HCT116 (cell line): ENCODE data around the gene WNK2. TPM values are rescaled to one million over a fixed set of nuclear protein-coding genes. Genes with fewer than 3 reads are reported as not detected.

Source experiments
- ATAC-seq: fragments of 200-7000 bp; cut with Tn5 transposase; 2 replicates; pipeline ENCODE4 v1.9.1; 2020; ENCODE audit warnings: mild to moderate bottlenecking, moderate library complexity
- BruUV-seq: library from RNA; stranded (reverse); fragments of 400-500 nt; replicated peaks from 2 replicates; lab custom pipeline; 2021; lab: Mats Ljungman, UMichigan
- CTCF ChIA-PET: fragments of 300-600 bp; sonication (Branson Sonifier 250); formaldehyde crosslinking; loops from one replicate; lab custom pipeline; 2021; ENCODE audit warnings: antibody characterized with exemption; lab: Charles Lee
- POLR2A ChIA-PET: fragments of 300-600, 350-600 bp; sonication (Branson Sonifier 250); formaldehyde crosslinking; loops from one replicate; lab custom pipeline; 2021; ENCODE audit warnings: antibody characterized with exemption; lab: Charles Lee
- RAD21 ChIA-PET, 2 experiments: fragments of 300-600 bp; sonication (Branson Sonifier 250); formaldehyde crosslinking; loops; one replicate each; lab custom pipeline; 2023; ENCODE audit warnings: low total read pairs in 2 of 2; ENCODE audit not compliant: uncharacterized antibody in 2 of 2, unreplicated experiment in 2 of 2, low non-redundant PET in 1 of 2; lab: Charles Lee
- DNase-seq: peaks from one replicate; pipeline ENCODE4 v3.0.0-alpha.2; 2010; ENCODE audit warnings: low read depth, low spot score
- H2AFZ ChIP-seq: fragments of 200-600 bp; shearing (Covaris generic), sonication (generic); 2 replicates; pipeline ENCODE4 v1.6.1; 2017; ENCODE audit warnings: low read depth, mixed run types, mixed read lengths, antibody characterized with exemption, low read length; ENCODE audit not compliant: poor library complexity, severe bottlenecking
- H3K27ac ChIP-seq: 2 replicates; pipeline ENCODE4 v1.5.1; 2012; ENCODE audit warnings: low read depth, low read length
- H3K27me3 ChIP-seq: fragments of 200-600 bp; sonication (generic); 2 replicates; pipeline ENCODE4 v1.6.1; 2016; ENCODE audit warnings: mixed run types, low read length, mixed read lengths; ENCODE audit not compliant: insufficient read depth
- H3K36me3 ChIP-seq, 2 experiments: fragments of 200-500 bp in 1 of 2; fragments of 200-600 bp in 1 of 2; sonication (Bioruptor generic) in 1 of 2; sonication (generic) in 1 of 2; 2 replicates each; pipeline versions ENCODE4 v1.5.1 to v1.6.1; 2014 to 2016; ENCODE audit warnings: low read length in 2 of 2, inconsistent platforms in 1 of 2, mixed read lengths in 1 of 2, mixed run types in 1 of 2; ENCODE audit not compliant: insufficient read depth in 2 of 2, control insufficient read depth in 1 of 2
- H3K4me1 ChIP-seq, 2 experiments: fragments of 200-600 bp in 1 of 2; sonication (generic) in 1 of 2; 2 replicates each; pipeline versions ENCODE4 v1.5.1 to v1.6.1; 2012 to 2017; ENCODE audit warnings: low read length in 2 of 2, inconsistent platforms in 1 of 2, mild to moderate bottlenecking in 1 of 2, mixed read lengths in 1 of 2, mixed run types in 1 of 2, moderate library complexity in 1 of 2; ENCODE audit not compliant: insufficient read depth in 2 of 2, control insufficient read depth in 1 of 2
- H3K4me2 ChIP-seq: fragments of 200-600 bp; sonication (generic); 2 replicates; pipeline ENCODE4 v1.6.1; 2017; ENCODE audit warnings: mixed run types, low read length, mixed read lengths
- H3K4me3 ChIP-seq, 2 experiments: fragments of 200-600 bp in 1 of 2; sonication (generic) in 1 of 2; replicated peaks in 1 of 2; 2 replicates each; pipeline ENCODE4 v1.5.1; 2011 to 2016; ENCODE audit warnings: low read length in 2 of 2, control low read depth in 1 of 2, low read depth in 1 of 2, mild to moderate bottlenecking in 1 of 2, mixed read lengths in 1 of 2, mixed run types in 1 of 2
- H3K79me2 ChIP-seq: fragments of 200-600 bp; sonication (generic); 2 replicates; pipeline ENCODE4 v1.6.1; 2017; ENCODE audit warnings: mild to moderate bottlenecking, mixed run types, low read length, moderate library complexity, mixed read lengths; ENCODE audit not compliant: insufficient read depth
- H3K9ac ChIP-seq: fragments of 200-600 bp; sonication (generic); 2 replicates; pipeline ENCODE4 v1.6.1; 2016; ENCODE audit warnings: low read length, mixed read lengths
- H3K9me2 ChIP-seq: fragments of 200-600 bp; sonication (generic), shearing (Covaris generic); 2 replicates; pipeline ENCODE4 v1.6.1; 2017; ENCODE audit warnings: mixed run types, mild to moderate bottlenecking, moderate library complexity; ENCODE audit not compliant: insufficient read depth
- H3K9me3 ChIP-seq, 2 experiments: fragments of 200-500 bp in 1 of 2; fragments of 200-600 bp in 1 of 2; sonication (Bioruptor generic) in 1 of 2; sonication (generic) in 1 of 2; 2 replicates each; pipeline ENCODE4 v1.6.1; 2014 to 2017; ENCODE audit warnings: low read length in 2 of 2, mixed read lengths in 2 of 2, inconsistent platforms in 1 of 2, low read depth in 1 of 2, mild to moderate bottlenecking in 1 of 2, mixed run types in 1 of 2, moderate library complexity in 1 of 2; ENCODE audit not compliant: control insufficient read depth in 1 of 2, insufficient read depth in 1 of 2
- H4K20me1 ChIP-seq: fragments of 200-600 bp; sonication (generic), shearing (Covaris generic); 2 replicates; pipeline ENCODE4 v1.6.1; 2017; ENCODE audit warnings: mixed run types, mild to moderate bottlenecking, moderate library complexity; ENCODE audit not compliant: insufficient read depth
- CEBPB ChIP-seq: IDR thresholded peaks from 2 replicates; pipeline ENCODE4 v1.6.1; 2012; ENCODE audit warnings: low read depth
- EGR1 ChIP-seq: IDR thresholded peaks from 2 replicates; pipeline ENCODE4 v1.6.1; 2012; ENCODE audit warnings: low read depth
- EZH2 ChIP-seq: fragments of 200-600 bp; sonication (generic); IDR thresholded peaks from 2 replicates; pipeline ENCODE4 v1.6.1; 2017; ENCODE audit warnings: antibody characterized with exemption, mixed run types
- JUND ChIP-seq: IDR thresholded peaks from 2 replicates; pipeline ENCODE4 v1.6.1; 2012
- POLR2AphosphoS5 ChIP-seq: IDR thresholded peaks from 2 replicates; pipeline ENCODE4 v1.6.1; 2011; ENCODE audit warnings: mild to moderate bottlenecking, low read depth, low read length, moderate library complexity
- SIN3A ChIP-seq: IDR thresholded peaks from 2 replicates; pipeline ENCODE4 v1.6.1; 2012; ENCODE audit warnings: low read depth
- TCF7L2 ChIP-seq: IDR thresholded peaks from 2 replicates; pipeline ENCODE4 v1.7.0; 2011; ENCODE audit warnings: borderline replicate concordance, inconsistent platforms; ENCODE audit not compliant: insufficient read depth, insufficient read length; ENCODE audit errors: extremely low read depth
- ZBTB33 ChIP-seq: IDR thresholded peaks from 2 replicates; pipeline ENCODE4 v1.6.1; 2011; ENCODE audit warnings: mild to moderate bottlenecking, low read length, moderate library complexity; ENCODE audit not compliant: insufficient replicate concordance; ENCODE audit errors: extremely low read depth
- ZNF274 ChIP-seq: fragments of 200-500 bp; sonication (Bioruptor generic); IDR thresholded peaks from 2 replicates; pipeline ENCODE4 v1.6.1; 2014; ENCODE audit warnings: mild to moderate bottlenecking, low read depth, low read length, inconsistent platforms
- intact Hi-C: fragments of 100-400 bp; cut with micrococcal nuclease; formaldehyde crosslinking; loops from 2 replicates; pipeline ENCODE4 v1.10.0; 2022
- total RNA-seq: library from RNA; stranded (reverse); gene quantifications from one replicate; pipeline ENCODE4 v1.2.1, GENCODE V29; 2021; ENCODE audit not compliant: unreplicated experiment
- TF ChIP-seq, protein P1 (sequence below), 3 experiments: fragments of 200-600 bp in 1 of 3; sonication (generic) in 1 of 3; IDR thresholded peaks in 2 of 3; conservative IDR thresholded peaks in 1 of 3; 2 replicates each; pipeline ENCODE4 v1.5.1; 2012 to 2017; ENCODE audit warnings: low read depth in 2 of 3, low read length in 2 of 3, antibody characterized with exemption in 1 of 3, borderline replicate concordance in 1 of 3, control low read depth in 1 of 3, mild to moderate bottlenecking in 1 of 3, mixed read lengths in 1 of 3, mixed run types in 1 of 3, moderate library complexity in 1 of 3; ENCODE audit not compliant: insufficient read depth in 1 of 3
- TF ChIP-seq, protein P2 (sequence below): IDR thresholded peaks from 2 replicates; pipeline ENCODE4 v1.6.1; 2012

Gene WNK2
- total RNA-seq, 1 experiment from 2014 or later, result 24.4 TPM

DNA sequence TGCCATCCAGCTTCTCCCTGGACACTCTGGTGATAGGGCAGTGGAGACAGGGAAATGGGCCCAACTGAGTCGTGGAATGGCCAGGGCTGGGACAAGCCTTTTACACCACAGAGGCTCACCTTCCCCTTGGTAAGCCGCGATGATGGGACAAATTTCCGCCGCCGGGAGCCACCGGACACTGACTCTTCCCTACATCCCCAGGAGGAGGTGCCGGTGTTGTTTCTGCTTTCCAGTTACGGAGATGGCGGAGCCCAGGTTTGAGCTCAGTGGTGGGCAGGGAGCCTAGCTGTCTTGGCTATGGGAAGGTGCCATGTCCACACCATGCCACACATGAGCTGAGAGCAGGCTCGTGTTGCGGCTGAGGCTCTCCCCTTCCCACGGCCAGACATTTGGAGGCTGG is 19.9 kb upstream of the WNK2 start:
- Histone ChIP-seq H3K9me3 (no peaks in the 10 kb centered on the region), H3K4me3 (no peak overlapping the region), H4K20me1 (no peaks in the 10 kb centered on the region), H3K4me2 (no peak overlapping the region), H3K9ac (no peak overlapping the region), H3K27me3 (no peaks in the 10 kb centered on the region), H3K79me2 (no peaks in the 10 kb centered on the region), H3K36me3 (no peaks in the 10 kb centered on the region), H2AFZ (no peak overlapping the region), H3K4me1 (peaks cover 3 to 11% of the 10 kb centered on the region in 2 experiments; a peak in 3 of 4 replicates), H3K9me2 (no peaks in the 10 kb centered on the region), H3K27ac (no peak overlapping the region)
- CTCF ChIA-PET, result interaction anchor here (0.7 kb wide), 1 partner anchor 138 kb away, joined by 8 read pairs; no protein-coding TSS in a partner anchor
- ATAC-seq, result no peak
- RAD21 ChIA-PET, result interaction anchor here in 1 of 2 experiments (0.7 kb wide), 1 partner anchor 139 kb away, joined by 5 read pairs; no protein-coding TSS in a partner anchor
- POLR2A ChIA-PET, result no interaction called here
- no peak for DNase-seq
- intact Hi-C loops, result loop anchor here (10.0 kb wide), 1 partner anchor 291 kb away; the partner anchor contains the start of genes FAM120A and FAM120AOS
- no peak for TF ChIP-seq SIN3A
- TF ChIP-seq, protein P1, sequence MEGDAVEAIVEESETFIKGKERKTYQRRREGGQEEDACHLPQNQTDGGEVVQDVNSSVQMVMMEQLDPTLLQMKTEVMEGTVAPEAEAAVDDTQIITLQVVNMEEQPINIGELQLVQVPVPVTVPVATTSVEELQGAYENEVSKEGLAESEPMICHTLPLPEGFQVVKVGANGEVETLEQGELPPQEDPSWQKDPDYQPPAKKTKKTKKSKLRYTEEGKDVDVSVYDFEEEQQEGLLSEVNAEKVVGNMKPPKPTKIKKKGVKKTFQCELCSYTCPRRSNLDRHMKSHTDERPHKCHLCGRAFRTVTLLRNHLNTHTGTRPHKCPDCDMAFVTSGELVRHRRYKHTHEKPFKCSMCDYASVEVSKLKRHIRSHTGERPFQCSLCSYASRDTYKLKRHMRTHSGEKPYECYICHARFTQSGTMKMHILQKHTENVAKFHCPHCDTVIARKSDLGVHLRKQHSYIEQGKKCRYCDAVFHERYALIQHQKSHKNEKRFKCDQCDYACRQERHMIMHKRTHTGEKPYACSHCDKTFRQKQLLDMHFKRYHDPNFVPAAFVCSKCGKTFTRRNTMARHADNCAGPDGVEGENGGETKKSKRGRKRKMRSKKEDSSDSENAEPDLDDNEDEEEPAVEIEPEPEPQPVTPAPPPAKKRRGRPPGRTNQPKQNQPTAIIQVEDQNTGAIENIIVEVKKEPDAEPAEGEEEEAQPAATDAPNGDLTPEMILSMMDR (IDR thresholded peaks at IDR 0.05 in 2 of 3, conservative IDR thresholded peaks at IDR 0.05 in 1 of 3; ENCODE audit: borderline replicate concordance in 1 of 3, insufficient read depth in 1 of 3, low read depth in 2 of 3, low read length in 2 of 3), result peak in 1 of 3 experiments; percentile 30; a peak in 1 of 6 replicates
- no peak for TF ChIP-seq JUND
- BruUV-seq, result no TSS peak

DNA sequence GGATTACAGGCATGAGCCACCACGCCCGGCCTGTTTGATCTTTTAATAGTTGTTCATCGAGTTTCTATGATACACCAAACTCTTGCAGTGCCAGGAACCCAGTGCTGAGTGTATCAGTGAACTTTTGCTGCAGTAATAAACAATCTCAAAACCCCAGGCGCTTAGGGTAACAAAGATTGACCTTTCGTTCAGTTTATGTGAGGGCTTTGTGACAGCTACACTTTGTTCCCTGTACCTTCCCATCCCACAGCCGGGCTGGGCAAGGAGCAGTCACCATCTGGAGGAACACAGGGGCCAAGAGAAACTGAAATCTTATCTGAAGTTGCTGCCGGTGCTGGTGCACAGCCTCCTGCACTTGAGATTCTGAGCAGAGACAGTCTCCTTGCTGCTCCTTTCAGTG is 17.2 kb upstream of the WNK2 start:
- no peak overlapping the region for H3K9ac ChIP-seq
- H3K4me1 ChIP-seq, result peaks cover 0 to 4% of the 10 kb centered on the region in 2 experiments; a peak in 1 of 4 replicates
- CTCF ChIA-PET, result interaction anchor here (0.8 kb wide), 1 partner anchor 136 kb away, joined by 3 read pairs; no protein-coding TSS in a partner anchor
- H3K4me2 ChIP-seq, result no peak overlapping the region
- no peaks in the 10 kb centered on the region for H4K20me1 ChIP-seq
- no TSS peak for BruUV-seq
- intact Hi-C loops, result loop anchor here (10.0 kb wide), 1 partner anchor 288 kb away; the partner anchor contains the start of genes FAM120A and FAM120AOS
- POLR2A ChIA-PET, result no interaction called here
- H3K9me3 ChIP-seq, result no peaks in the 10 kb centered on the region
- H3K27me3 ChIP-seq, result no peaks in the 10 kb centered on the region
- RAD21 ChIA-PET, result no interaction called here
- no peaks in the 10 kb centered on the region for H3K9me2 ChIP-seq
- no peak for ATAC-seq
- no peak overlapping the region for H2AFZ ChIP-seq
- H3K27ac ChIP-seq, result no peak overlapping the region
- no peak for DNase-seq
- H3K4me3 ChIP-seq, result no peak overlapping the region
- H3K79me2 ChIP-seq, result no peaks in the 10 kb centered on the region
- no peaks in the 10 kb centered on the region for H3K36me3 ChIP-seq
- TF ChIP-seq ZBTB33, result no peak
- TF ChIP-seq POLR2AphosphoS5, result no peak
- TF ChIP-seq EGR1, result no peak
- no peak for TF ChIP-seq EZH2
- no peak for TF ChIP-seq TCF7L2
- no peak for TF ChIP-seq ZNF274
- TF ChIP-seq, protein P1 (IDR thresholded peaks at IDR 0.05 in 2 of 3, conservative IDR thresholded peaks at IDR 0.05 in 1 of 3; ENCODE audit: borderline replicate concordance in 1 of 3, insufficient read depth in 1 of 3, low read depth in 2 of 3, low read length in 2 of 3), result no peak
- TF ChIP-seq, protein P2, sequence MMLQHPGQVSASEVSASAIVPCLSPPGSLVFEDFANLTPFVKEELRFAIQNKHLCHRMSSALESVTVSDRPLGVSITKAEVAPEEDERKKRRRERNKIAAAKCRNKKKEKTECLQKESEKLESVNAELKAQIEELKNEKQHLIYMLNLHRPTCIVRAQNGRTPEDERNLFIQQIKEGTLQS, result no peak
- no peak for TF ChIP-seq CEBPB
- no peak for TF ChIP-seq SIN3A
- TF ChIP-seq JUND, result no peak
